ENCODE measurements around the gene ADAMTS12.

DNA sequence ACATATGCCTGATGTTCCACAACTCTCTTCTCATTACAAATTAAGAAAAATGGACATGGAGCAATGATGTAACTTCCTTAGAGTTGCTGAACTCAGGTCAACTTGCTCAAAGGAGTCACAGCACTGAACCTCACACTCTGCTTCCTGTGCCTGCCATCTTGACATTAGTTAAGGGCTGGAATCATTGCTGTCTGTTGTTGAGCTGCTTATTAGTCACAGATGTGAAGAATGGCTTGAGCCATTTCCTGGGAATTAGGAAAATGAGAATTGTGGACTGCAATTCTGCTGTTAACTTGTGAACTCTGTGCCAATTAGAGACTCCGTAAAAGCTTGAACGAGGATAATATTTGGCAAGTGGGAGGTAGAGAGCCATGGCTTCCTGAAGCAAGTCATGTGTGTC lies 212.0 kb downstream of the ADAMTS12 start:
- TF ChIP-seq EZH2 (IDR thresholded peaks at IDR 0.05; ENCODE audit: insufficient read depth, poor library complexity, severe bottlenecking) = no peak
- TF ChIP-seq EZH2phosphoT487 (IDR thresholded peaks at IDR 0.05; ENCODE audit: insufficient read depth, low read depth) = no peak

Data from GM23248 (cell line).